ENCODE results near the gene GTF2A1. TPM values are rescaled to one million over a fixed set of nuclear protein-coding genes. Genes with fewer than 3 reads are reported as not detected.

GTF2A1 gene
- total and polyA plus RNA-seq, 2 donors from 2014 or later: 4.7 to 27.0 TPM

DNA sequence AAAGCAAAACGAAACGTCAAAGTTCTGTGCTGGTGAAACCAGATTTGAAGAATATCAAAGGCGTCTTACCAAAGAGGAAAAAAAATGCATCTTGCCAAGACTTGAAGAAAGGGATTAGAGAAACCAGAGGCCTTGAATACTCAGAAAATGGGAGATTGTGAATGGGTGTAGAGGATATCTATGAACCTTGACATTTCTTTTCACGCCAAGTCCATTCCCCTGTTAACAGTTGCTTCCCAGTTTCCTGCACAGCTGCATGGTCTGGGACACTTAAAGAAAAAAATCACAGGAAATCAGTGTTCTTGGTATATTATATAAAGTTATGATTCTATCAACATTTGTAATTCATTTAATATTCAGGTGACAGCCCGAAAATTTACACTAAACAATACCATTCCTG, 1.4 kb upstream of the GTF2A1 start:
- intact Hi-C loops (cut with DNase I): no loop called here
- Histone ChIP-seq H3K4me3 (ENCODE audit: low read length in 3 of 3) (peak overlapping the region in 2 of 3 donors; percentile 76 to 92), H3K27ac (ENCODE audit: low read depth in 2 of 2, low read length in 2 of 2) (peak overlapping the region in 1 of 2 donors; percentile 98), H3K27me3 (ENCODE audit: control insufficient read depth, insufficient read depth, low read length) (no peaks in the 10 kb centered on the region), H3K4me1 (ENCODE audit: control insufficient read depth in 2 of 3, insufficient read depth in 2 of 3, low read depth in 1 of 3, low read length in 3 of 3) (peaks cover 5 to 16% (median 6%) of the 10 kb centered on the region in 3 donors), H3K9me3 (ENCODE audit: control insufficient read depth in 2 of 3, insufficient read depth in 1 of 3, low read length in 3 of 3) (no peaks in the 10 kb centered on the region), H3K9ac (ENCODE audit: low read length in 3 of 3) (no peak overlapping the region), H3K36me3 (ENCODE audit: control insufficient read depth in 2 of 3, insufficient read depth in 3 of 3, low read length in 3 of 3) (no peaks in the 10 kb centered on the region)
- TF ChIP-seq, protein P1, sequence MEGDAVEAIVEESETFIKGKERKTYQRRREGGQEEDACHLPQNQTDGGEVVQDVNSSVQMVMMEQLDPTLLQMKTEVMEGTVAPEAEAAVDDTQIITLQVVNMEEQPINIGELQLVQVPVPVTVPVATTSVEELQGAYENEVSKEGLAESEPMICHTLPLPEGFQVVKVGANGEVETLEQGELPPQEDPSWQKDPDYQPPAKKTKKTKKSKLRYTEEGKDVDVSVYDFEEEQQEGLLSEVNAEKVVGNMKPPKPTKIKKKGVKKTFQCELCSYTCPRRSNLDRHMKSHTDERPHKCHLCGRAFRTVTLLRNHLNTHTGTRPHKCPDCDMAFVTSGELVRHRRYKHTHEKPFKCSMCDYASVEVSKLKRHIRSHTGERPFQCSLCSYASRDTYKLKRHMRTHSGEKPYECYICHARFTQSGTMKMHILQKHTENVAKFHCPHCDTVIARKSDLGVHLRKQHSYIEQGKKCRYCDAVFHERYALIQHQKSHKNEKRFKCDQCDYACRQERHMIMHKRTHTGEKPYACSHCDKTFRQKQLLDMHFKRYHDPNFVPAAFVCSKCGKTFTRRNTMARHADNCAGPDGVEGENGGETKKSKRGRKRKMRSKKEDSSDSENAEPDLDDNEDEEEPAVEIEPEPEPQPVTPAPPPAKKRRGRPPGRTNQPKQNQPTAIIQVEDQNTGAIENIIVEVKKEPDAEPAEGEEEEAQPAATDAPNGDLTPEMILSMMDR (IDR thresholded peaks at IDR 0.05; ENCODE audit: borderline replicate concordance, extremely low read depth, insufficient read depth): no peak
- FAIRE-seq: no peak
- no peak for DNase-seq

DNA sequence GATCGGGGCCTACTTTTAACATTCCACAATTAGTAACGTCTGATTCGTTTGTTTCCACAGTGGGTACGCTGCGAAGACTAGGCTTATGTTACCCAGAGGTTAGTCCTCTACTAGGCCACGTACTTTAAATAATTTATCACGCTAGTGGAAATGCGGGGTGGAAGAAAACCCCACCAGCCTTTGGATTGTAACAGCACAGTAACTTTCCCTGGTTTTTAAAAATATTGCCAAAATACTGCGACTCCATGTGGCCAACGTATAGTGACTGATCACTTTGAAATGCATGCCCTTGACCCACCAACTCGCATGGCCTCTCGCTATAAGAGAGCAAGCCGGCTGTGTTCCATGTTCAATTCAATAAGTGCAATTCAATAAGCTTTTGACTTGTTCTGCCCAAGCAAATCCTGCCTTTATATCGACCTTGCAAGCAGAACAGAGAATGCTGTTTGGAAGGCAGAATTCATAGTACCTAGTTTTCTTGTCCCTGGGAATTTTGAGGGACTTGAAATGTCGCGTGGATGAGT, 882 bp upstream of the GTF2A1 start:
- intact Hi-C loops (cut with DNase I): no loop called here
- TF ChIP-seq, protein P1 (IDR thresholded peaks at IDR 0.05; ENCODE audit: borderline replicate concordance, extremely low read depth, insufficient read depth): no peak
- peak in 1 of 5 donors; percentile 40 for DNase-seq
- Histone ChIP-seq H3K27ac (ENCODE audit: low read depth in 2 of 2, low read length in 2 of 2) (peak overlapping the region; percentile 98 to 100), H3K9me3 (ENCODE audit: control insufficient read depth in 2 of 3, insufficient read depth in 1 of 3, low read length in 3 of 3) (no peaks in the 10 kb centered on the region), H3K36me3 (ENCODE audit: control insufficient read depth in 2 of 3, insufficient read depth in 3 of 3, low read length in 3 of 3) (peaks cover 0 to 3% (median 0%) of the 10 kb centered on the region in 3 donors), H3K27me3 (ENCODE audit: control insufficient read depth, insufficient read depth, low read length) (no peaks in the 10 kb centered on the region), H3K4me3 (ENCODE audit: low read length in 3 of 3) (peak overlapping the region; percentile 76 to 96 (median 92)), H3K9ac (ENCODE audit: low read length in 3 of 3) (peak overlapping the region; percentile 64 to 92 (median 91)), H3K4me1 (ENCODE audit: control insufficient read depth in 2 of 3, insufficient read depth in 2 of 3, low read depth in 1 of 3, low read length in 3 of 3) (peaks cover 5 to 16% (median 6%) of the 10 kb centered on the region in 3 donors)
- no peak for FAIRE-seq

DNA sequence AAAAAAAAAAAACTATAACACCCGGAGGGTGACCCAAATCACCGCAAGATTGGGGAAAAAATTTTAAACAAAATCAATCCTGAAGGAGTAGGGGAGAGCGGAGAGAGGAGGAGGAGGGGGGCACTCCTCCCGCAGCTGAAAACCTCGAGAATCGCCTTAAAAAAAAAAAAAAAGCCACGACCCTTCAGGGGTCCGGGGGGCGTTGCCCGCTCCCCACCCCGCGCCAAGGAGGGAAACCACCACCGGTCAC, 254 bp downstream of the GTF2A1 start:
- Histone ChIP-seq H3K4me1 (ENCODE audit: control insufficient read depth in 2 of 3, insufficient read depth in 2 of 3, low read depth in 1 of 3, low read length in 3 of 3) (peaks cover 5 to 16% (median 6%) of the 10 kb centered on the region in 3 donors), H3K9me3 (ENCODE audit: control insufficient read depth in 2 of 3, insufficient read depth in 1 of 3, low read length in 3 of 3) (no peaks in the 10 kb centered on the region), H3K9ac (ENCODE audit: low read length in 3 of 3) (peak overlapping the region; percentile 60 to 96 (median 93)), H3K27me3 (ENCODE audit: control insufficient read depth, insufficient read depth, low read length) (no peaks in the 10 kb centered on the region), H3K36me3 (ENCODE audit: control insufficient read depth in 2 of 3, insufficient read depth in 3 of 3, low read length in 3 of 3) (peaks cover 0 to 7% (median 3%) of the 10 kb centered on the region in 3 donors), H3K4me3 (ENCODE audit: low read length in 3 of 3) (peak overlapping the region; percentile 77 to 80 (median 80)), H3K27ac (ENCODE audit: low read depth in 2 of 2, low read length in 2 of 2) (peak overlapping the region; percentile 85 to 98)
- intact Hi-C loops (cut with DNase I): no loop called here
- TF ChIP-seq, protein P1 (IDR thresholded peaks at IDR 0.05; ENCODE audit: borderline replicate concordance, extremely low read depth, insufficient read depth): no peak
- no peak for DNase-seq
- no peak for FAIRE-seq

Data from kidney (tissue), 14 donors.